Immature natural killer cell (primary cell): ENCODE data around the gene DCP1A. TPM values are rescaled to one million over a fixed set of nuclear protein-coding genes. Genes with fewer than 3 reads are reported as not detected.
"Not testable (repeated sequence)": the region's sequence is repeated elsewhere in the genome, so short reads cannot be mapped to it uniquely, and the experiment has no call there.

ENCODE experiments used
- DNase-seq, 3 donors: peaks; one replicate each; pipeline ENCODE4 v3.0.0; 2022; ENCODE audit warnings: mixed read lengths in 1 of 3
- H3K27ac Mint-ChIP-seq, 6 donors: one replicate each; pipeline ENCODE4 v1.8.0; 2020; ENCODE audit warnings: mixed read lengths in 6 of 6, mild to moderate bottlenecking in 5 of 6, inconsistent platforms in 4 of 6, moderate library complexity in 3 of 6
- H3K27me3 Mint-ChIP-seq, 3 donors: one replicate each; pipeline ENCODE4 v1.8.0; 2020 to 2021; ENCODE audit warnings: low read depth in 3 of 3, mild to moderate bottlenecking in 3 of 3, mixed read lengths in 3 of 3, moderate library complexity in 3 of 3, inconsistent platforms in 1 of 3
- H3K36me3 Mint-ChIP-seq, 3 donors: one replicate each; pipeline ENCODE4 v1.8.0; 2020; ENCODE audit warnings: mixed read lengths in 3 of 3, inconsistent platforms in 2 of 3, mild to moderate bottlenecking in 2 of 3
- H3K4me1 Mint-ChIP-seq, 2 donors: one replicate each; pipeline ENCODE4 v1.8.0; 2020; ENCODE audit warnings: inconsistent platforms in 2 of 2, mild to moderate bottlenecking in 2 of 2, mixed read lengths in 2 of 2, moderate library complexity in 1 of 2
- H3K4me3 Mint-ChIP-seq, 5 donors: one replicate each; pipeline ENCODE4 v1.8.0; 2020; ENCODE audit warnings: mild to moderate bottlenecking in 5 of 5, mixed read lengths in 5 of 5, inconsistent platforms in 3 of 5, moderate library complexity in 3 of 5
- H3K9me3 Mint-ChIP-seq, 6 donors: one replicate each; pipeline ENCODE4 v1.8.0; 2020; ENCODE audit warnings: mild to moderate bottlenecking in 6 of 6, mixed read lengths in 6 of 6, inconsistent platforms in 4 of 6, moderate library complexity in 3 of 6
- polyA plus RNA-seq, 3 donors: library from polyadenylated mRNA; unstranded; fragments of 300-500 nt; fragmentation: Illumina TruSeq; gene quantifications; one replicate each; pipeline ENCODE4 v1.2.3, GENCODE V29; 2021

The DCP1A gene
- polyA plus RNA-seq: 10 to 100 TPM; 36.9 to 80.1 (median 51.8) TPM

DNA sequence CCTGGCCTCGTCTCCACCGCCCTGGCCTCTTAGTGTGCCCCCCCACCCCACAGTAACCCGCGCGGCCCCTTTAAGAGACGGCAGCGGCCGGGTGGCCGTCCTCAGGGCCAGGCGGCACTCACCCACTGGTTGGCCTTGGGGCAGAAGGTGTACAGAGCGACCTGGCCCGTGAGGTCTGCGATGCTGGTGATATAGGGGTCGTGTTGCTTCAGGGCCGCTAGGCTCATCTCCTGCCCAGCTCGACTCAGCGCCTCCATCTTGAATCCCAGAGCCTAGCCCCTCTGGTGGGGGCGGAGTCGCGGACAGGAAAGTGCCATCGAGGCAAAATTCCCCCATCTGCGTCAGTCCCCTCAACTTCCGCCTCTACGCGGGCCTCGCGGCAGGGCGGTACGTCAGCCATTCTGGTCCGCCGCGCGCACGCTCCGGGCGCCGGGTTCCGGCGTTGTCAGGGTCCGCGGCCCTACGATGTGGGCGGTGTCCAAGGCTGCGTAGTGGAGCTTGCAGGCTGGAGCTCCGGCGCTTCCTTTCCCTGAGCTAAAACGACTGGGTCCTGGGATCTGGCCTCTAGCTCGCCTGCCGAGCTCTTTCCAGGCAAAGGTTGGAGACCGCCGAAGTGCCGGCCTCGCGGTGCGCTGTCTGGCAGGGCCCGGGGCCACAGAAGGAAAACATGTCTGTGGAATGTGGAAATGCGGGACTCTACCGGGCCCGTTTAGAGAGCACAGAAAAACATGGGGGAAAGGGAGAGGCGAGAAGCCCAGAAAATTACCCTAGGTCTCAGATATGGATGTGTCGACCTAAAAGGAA lies at the start of gene DCP1A:
Gene DCP1A (minus strand): TSS at position 283 of the 804 bp plus-strand sequence. CDS start 26 bp downstream, at position 257.
- DNase-seq: peak; percentile 93 to 95 (median 95)
- Mint-ChIP-seq H3K27ac (peak within 1 kb of the TSS; percentile 94 to 100 (median 98)), H3K36me3 (peaks cover 3 to 10% (median 4%) of the 10 kb centered on the region in 3 donors), H3K9me3 (no peaks in the 10 kb centered on the region), H3K4me1 (peaks cover 33 to 55% of the 10 kb centered on the region in 2 donors), H3K27me3 (peaks cover 6 to 10% (median 6%) of the 10 kb centered on the region in 3 donors), H3K4me3 (peak within 1 kb of the TSS; percentile 99 to 100 (median 99))

DNA sequence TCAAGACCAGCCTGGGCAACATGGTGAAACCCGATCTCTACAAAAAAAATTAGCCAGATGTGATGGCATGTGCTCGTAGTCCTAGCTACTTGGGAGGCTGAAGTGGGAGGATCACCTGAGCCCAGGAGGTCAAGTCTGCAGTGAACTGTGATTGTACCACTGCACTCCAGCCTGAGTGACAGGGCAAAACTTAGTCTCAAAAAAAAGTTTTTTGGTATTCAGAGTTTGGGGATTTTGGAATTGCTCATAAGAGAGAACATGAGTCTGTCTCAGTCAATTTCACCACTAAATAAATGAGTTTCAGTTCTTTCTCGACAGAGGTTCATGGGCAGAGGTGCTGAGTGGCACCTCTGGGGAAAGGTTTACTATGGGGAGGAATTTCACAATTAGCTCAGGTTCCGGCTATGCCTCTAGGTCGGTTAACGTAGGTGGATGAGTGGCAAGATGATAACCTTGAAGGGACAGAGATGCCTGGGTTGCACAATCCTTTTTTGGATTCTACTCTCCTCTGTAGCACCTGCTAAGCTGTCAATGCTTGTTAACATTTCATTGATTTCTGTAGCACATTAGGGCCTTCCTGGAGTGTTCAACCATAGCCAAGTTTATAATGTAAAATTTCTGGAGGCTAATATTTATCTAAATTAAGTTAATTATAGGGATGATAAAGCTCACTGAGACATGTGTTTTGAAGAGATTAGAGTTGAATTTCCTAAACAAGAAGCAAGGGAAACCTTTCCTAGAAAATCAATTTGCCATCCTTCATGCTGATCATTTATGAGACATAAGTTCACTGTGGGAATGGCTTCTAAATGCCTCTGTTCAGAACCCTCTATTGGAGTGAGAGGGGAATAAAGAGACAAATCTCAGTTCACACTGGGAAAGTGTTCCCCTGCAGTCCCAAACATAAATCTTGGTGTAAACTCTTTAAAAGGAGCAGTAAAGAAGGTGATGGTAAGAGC lies 37.4 kb upstream of the DCP1A start:
- Mint-ChIP-seq H3K27me3 (peaks cover 2 to 17% (median 8%) of the 10 kb centered on the region in 3 donors), H3K27ac (no peak overlapping the region), H3K4me1 (no peaks in the 10 kb centered on the region), H3K4me3 (no peak overlapping the region), H3K9me3 (no peaks in the 10 kb centered on the region), H3K36me3 (no peaks in the 10 kb centered on the region)
- DNase-seq: no peak

DNA sequence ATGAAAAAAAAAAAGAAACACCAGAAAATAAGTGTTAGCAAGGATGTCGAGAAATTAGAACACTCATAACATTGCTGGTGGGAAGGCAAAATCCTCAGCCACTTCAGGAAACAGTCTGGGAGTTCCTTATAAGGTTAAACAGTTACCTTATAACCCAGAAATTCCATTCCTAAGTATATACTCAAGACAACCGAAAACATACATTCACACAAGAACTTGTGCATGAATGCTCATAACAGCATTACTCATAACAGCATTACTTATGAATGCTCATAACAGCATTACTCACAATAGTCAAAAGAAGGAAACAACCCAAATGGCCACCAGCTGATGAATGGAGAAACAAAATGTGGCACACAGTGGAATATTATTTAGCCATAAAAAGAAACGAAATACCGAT lies 34.8 kb upstream of the DCP1A start:
- Mint-ChIP-seq H3K4me3 (no peak overlapping the region), H3K27ac (no peak overlapping the region), H3K27me3 (peaks cover 3 to 16% (median 13%) of the 10 kb centered on the region in 3 donors), H3K36me3 (no peaks in the 10 kb centered on the region), H3K4me1 (no peaks in the 10 kb centered on the region), H3K9me3 (no peaks in the 10 kb centered on the region)
- DNase-seq: no peak

DNA sequence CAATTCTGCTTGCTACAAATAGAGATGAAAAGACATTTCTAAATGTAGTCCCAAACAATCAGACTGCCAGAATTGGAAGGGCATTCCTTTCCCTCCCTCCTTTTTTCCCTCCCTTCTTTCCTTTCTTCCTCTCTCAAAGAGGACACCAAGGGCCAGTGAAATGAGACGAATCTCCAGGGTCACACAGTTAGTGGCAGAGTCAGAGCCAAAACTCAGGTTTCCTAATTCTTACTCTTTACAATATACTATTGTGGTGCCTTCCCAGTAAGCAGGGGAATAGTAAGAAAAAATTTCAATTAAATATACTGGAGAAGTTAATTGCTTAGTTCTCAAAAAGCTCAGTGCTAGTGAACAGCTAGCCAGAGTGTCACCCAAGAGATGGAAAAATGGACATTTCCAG lies 33.0 kb upstream of the DCP1A start:
- H3K9me3 Mint-ChIP-seq: no peaks in the 10 kb centered on the region
- no peak overlapping the region for H3K4me3 Mint-ChIP-seq
- DNase-seq: no peak
- peaks cover 3 to 13% (median 11%) of the 10 kb centered on the region in 3 donors for H3K27me3 Mint-ChIP-seq
- H3K36me3 Mint-ChIP-seq: no peaks in the 10 kb centered on the region
- H3K4me1 Mint-ChIP-seq: no peaks in the 10 kb centered on the region
- H3K27ac Mint-ChIP-seq: no peak overlapping the region

DNA sequence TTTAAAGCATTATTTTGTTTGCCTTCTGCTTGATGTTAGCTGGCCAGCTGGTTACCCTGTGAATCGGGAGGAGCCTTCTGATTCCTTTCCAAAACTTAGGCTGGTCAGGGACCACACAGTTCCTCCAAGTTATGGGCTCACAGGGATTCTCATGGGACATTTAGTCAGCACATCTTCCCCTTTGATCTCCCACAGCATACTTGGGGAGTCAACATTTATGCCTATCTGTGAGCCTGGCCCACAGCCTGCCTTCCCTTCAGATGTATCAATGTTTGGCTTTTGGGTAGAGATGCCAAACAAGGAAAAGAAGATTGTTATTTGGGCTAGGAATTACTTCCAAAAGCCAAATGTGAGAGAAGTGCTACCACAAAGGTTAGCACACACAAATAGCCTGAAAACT lies 32.6 kb upstream of the DCP1A start:
- Mint-ChIP-seq H3K27me3 (peaks cover 3 to 15% (median 11%) of the 10 kb centered on the region in 3 donors), H3K4me3 (no peak overlapping the region), H3K36me3 (no peaks in the 10 kb centered on the region), H3K4me1 (no peaks in the 10 kb centered on the region), H3K9me3 (no peaks in the 10 kb centered on the region), H3K27ac (no peak overlapping the region)
- no peak for DNase-seq

DNA sequence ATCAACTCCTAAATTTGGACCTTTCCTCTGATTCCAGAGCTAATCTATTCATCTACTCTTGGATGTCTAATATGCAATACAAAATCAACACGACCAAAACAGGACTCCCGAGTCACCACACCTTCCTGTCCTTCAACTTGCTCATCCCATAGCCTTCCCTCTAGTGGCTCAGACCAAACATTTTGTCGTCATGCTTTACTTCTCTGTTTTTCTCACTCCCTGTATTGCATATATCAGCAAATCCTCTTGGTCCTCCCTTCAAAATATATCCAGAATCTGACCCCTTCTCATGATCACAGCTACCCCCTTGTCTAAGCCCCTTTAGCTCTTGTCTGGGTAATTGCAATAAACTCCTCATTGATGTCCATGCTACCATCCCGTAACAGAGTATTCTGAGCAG lies 30.5 kb upstream of the DCP1A start:
- H3K27ac Mint-ChIP-seq: no peak overlapping the region
- H3K4me3 Mint-ChIP-seq: no peak overlapping the region
- no peak for DNase-seq
- peaks cover 3 to 14% (median 6%) of the 10 kb centered on the region in 3 donors for H3K27me3 Mint-ChIP-seq
- no peaks in the 10 kb centered on the region for H3K9me3 Mint-ChIP-seq
- no peaks in the 10 kb centered on the region for H3K4me1 Mint-ChIP-seq
- H3K36me3 Mint-ChIP-seq: no peaks in the 10 kb centered on the region

DNA sequence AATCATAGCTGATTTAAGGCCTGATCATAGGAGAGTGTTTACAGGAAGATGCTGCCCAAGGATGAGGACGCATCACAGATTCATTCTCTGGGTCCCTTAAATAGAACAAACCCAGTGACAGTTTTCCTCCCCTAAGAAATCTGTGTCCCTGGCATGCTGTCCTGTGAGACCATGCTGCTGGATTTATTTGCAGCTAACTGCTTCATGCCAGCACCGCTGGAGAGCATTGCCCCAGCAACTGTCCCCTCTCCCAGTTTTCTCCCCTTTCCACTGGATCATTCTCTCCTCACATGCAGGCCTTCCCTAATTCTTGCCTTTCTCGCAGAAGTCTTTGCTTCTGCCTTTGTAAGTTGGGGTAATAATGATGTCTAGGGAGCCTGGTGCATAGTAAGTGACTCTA lies 29.3 kb upstream of the DCP1A start:
- H3K9me3 Mint-ChIP-seq: no peaks in the 10 kb centered on the region
- no peak overlapping the region for H3K27ac Mint-ChIP-seq
- H3K27me3 Mint-ChIP-seq: peaks cover 7 to 11% (median 7%) of the 10 kb centered on the region in 3 donors
- no peak for DNase-seq
- H3K36me3 Mint-ChIP-seq: no peaks in the 10 kb centered on the region
- H3K4me3 Mint-ChIP-seq: no peak overlapping the region
- no peaks in the 10 kb centered on the region for H3K4me1 Mint-ChIP-seq

DNA sequence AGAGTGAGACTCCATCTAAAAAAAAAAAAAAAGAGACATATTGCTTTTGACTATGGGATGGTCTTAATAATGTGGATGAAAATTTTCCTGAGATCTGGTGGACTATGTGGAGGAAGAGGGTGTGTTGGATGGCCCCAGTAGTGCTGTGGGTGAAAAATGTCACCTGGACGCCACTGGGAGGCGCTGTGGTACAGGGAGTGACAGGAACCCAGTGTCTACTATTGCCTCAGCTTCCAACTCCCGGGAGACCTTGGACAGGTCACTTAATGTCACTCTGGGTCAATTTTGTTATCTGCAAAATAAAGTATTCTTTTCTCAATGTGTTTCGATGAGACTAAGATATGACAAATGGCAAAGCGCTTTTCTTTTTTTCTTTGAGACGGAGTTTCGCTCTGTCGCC lies 27.7 kb upstream of the DCP1A start:
- peak; percentile 7 to 22 (median 18) for DNase-seq
- Mint-ChIP-seq H3K27me3 (peaks cover 9 to 11% (median 10%) of the 10 kb centered on the region in 3 donors), H3K36me3 (no peaks in the 10 kb centered on the region), H3K27ac (no peak overlapping the region), H3K4me1 (no peaks in the 10 kb centered on the region), H3K4me3 (no peak overlapping the region), H3K9me3 (no peaks in the 10 kb centered on the region)

DNA sequence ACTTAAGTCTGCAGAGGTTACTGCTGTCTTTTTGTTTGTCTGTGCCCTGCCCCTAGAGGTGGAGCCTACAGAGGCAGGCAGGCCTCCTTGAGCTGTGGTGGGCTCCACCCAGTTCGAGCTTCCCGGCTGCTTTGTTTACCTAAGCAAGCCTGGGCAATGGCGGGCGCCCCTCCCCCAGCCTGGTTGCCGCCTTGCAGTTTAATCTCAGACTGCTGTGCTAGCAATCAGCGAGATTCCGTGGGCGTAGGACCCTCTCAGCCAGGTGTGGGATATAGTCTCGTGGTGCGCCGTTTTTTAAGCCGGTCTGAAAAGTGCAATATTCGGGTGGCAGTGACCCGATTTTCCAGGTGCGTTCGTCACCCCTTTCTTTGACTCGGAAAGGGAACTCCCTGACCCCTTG lies 23.4 kb upstream of the DCP1A start:
- H3K36me3 Mint-ChIP-seq, H3K4me3 Mint-ChIP-seq, H3K4me1 Mint-ChIP-seq, H3K27ac Mint-ChIP-seq, H3K9me3 Mint-ChIP-seq, DNase-seq, H3K27me3 Mint-ChIP-seq: not testable (repeated sequence)

DNA sequence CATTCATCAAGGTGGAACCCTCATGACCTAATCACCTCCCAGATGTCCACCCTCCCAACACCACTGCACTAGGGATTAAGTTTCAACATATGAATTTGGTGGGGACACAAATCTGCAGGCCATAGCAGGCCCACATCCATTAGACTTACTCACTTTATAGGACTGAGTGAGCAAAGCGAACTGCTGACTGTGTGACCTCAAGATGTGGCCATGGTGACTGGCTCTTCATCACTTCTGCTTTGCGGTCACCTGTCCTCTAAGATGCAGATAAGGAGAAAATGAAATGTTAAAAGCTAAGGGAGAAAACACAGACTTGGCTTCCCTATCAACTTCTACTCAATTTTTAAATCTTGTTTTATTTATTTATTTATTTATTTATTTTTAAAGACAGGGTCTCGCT lies 14.5 kb upstream of the DCP1A start:
- H3K27me3 Mint-ChIP-seq: peaks cover 3 to 5% (median 3%) of the 10 kb centered on the region in 3 donors
- DNase-seq: no peak
- H3K27ac Mint-ChIP-seq: no peak overlapping the region
- no peaks in the 10 kb centered on the region for H3K36me3 Mint-ChIP-seq
- H3K4me1 Mint-ChIP-seq: no peaks in the 10 kb centered on the region
- H3K9me3 Mint-ChIP-seq: no peaks in the 10 kb centered on the region
- H3K4me3 Mint-ChIP-seq: no peak overlapping the region

DNA sequence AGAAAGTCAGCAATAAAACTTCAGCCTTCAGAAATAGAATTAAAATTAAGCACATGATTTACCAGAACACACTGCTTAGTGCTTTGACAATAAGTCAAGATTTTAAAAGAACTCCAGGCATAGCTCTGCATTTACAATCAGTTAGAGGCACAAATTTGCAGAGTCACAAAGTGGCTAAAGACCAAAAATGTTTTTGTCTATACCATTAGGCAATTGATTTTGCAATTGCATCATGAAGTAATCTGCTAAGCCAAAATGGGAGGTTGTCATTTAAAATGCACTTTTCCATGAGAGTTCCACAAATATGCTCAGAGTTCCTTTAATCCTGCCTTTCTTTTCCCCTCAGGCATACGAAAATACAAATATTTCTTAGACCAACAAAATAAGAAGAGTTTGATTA lies 10.1 kb upstream of the DCP1A start:
- Mint-ChIP-seq H3K4me3 (no peak overlapping the region), H3K4me1 (no peaks in the 10 kb centered on the region), H3K27ac (no peak overlapping the region), H3K9me3 (no peaks in the 10 kb centered on the region), H3K36me3 (no peaks in the 10 kb centered on the region), H3K27me3 (peaks cover 0 to 2% (median 2%) of the 10 kb centered on the region in 3 donors)
- no peak for DNase-seq

DNA sequence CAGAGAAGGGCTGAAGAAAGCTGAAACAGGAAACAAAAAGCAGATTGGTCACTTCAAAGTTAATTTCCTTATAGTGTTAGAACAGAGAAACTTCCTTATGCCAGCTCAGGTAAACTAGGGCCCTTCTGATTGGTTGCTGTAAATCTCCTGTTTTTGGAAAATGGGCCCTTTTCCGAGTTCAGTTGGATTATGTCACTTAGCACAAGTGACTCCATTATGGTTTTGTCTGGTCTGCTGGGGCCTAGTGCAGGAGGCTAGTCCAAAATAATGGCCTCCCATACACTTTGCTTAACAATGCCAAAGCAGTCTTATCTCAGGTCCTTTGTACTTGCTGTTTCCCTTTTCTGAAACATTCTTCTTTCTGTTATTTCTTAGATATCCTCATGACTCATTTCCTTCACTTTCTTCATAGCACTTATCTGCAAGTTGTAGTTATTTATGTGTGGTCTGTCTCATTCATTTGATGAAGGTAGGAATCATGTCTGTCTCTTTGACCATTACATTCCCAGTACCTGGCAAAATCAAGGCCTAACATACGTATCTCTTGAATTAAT lies 7.7 kb upstream of the DCP1A start:
- DNase-seq: no peak
- no peak overlapping the region for H3K4me3 Mint-ChIP-seq
- H3K36me3 Mint-ChIP-seq: no peaks in the 10 kb centered on the region
- H3K9me3 Mint-ChIP-seq: no peaks in the 10 kb centered on the region
- peaks cover 0 to 2% (median 0%) of the 10 kb centered on the region in 3 donors for H3K27me3 Mint-ChIP-seq
- no peaks in the 10 kb centered on the region for H3K4me1 Mint-ChIP-seq
- H3K27ac Mint-ChIP-seq: no peak overlapping the region

DNA sequence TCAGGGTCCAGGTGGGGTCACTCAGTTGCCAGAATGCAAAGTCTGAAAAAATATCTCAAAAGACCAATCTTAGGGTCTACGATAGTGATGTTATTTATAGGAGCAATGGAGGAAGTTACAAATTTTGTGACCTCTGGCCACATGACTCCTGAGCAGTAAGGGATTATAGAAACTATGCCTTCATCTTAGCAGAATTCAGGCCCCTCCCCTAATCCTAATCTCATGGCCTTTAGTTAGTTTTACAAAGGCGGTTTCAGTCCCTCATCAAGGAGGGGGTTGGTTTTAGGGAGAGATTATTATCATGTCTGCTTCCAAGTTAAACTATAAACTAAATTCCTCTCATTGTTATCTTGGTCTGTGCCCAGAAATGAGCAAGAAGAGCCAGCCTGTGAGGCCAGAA lies 5.9 kb upstream of the DCP1A start:
- no peaks in the 10 kb centered on the region for H3K9me3 Mint-ChIP-seq
- DNase-seq: no peak
- H3K4me3 Mint-ChIP-seq: no peak overlapping the region
- peaks cover 0 to 2% (median 0%) of the 10 kb centered on the region in 3 donors for H3K27me3 Mint-ChIP-seq
- H3K4me1 Mint-ChIP-seq: no peaks in the 10 kb centered on the region
- H3K27ac Mint-ChIP-seq: no peak overlapping the region
- H3K36me3 Mint-ChIP-seq: no peaks in the 10 kb centered on the region

DNA sequence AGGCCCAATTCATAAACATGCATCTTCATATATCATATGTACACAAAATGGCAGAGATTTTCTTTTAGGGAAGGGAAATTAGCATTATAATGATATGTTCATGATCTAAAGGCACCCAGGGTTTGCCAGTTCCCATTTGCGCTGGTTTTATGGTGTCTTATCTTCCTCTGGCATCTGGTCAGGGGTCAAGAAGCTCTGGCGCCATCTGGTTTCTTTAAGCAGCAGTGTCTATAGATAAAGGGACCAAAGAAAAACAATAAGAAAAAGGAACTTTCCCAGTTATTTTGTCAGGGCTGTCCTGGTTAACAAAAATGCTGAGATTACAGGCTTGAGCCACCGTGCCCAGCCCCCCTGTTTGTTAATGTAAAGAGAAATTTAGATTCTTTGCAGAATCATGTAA lies 3.3 kb upstream of the DCP1A start:
- no peak for DNase-seq
- Mint-ChIP-seq H3K9me3 (no peaks in the 10 kb centered on the region), H3K27me3 (peaks cover 6 to 10% (median 6%) of the 10 kb centered on the region in 3 donors), H3K36me3 (peaks cover 0 to 3% (median 0%) of the 10 kb centered on the region in 3 donors), H3K4me1 (peaks cover 23 to 24% of the 10 kb centered on the region in 2 donors), H3K27ac (peak overlapping the region in 1 of 6 donors; percentile 52), H3K4me3 (no peak overlapping the region)
